Measurements from ENCODE around the gene SLC16A9.

SLC16A9 gene

GRCh38 chr10:59621771-59622170, 87.9 kb downstream of the SLC16A9 start:
- no peak for TF ChIP-seq CTCF (conservative IDR thresholded peaks at IDR 0.05)
- no peak for TF ChIP-seq ZFX (IDR thresholded peaks at IDR 0.05)
- no peak overlapping the region for H3K27ac ChIP-seq

GRCh38 chr10:59618666-59619065, 91.0 kb downstream of the SLC16A9 start:
- TF ChIP-seq CTCF (conservative IDR thresholded peaks at IDR 0.05): no peak
- TF ChIP-seq ZFX (IDR thresholded peaks at IDR 0.05): no peak
- H3K27ac ChIP-seq: no peak overlapping the region

- no peak overlapping the region for H3K27ac ChIP-seq
- TF ChIP-seq ZFX (IDR thresholded peaks at IDR 0.05): no peak
- TF ChIP-seq CTCF (conservative IDR thresholded peaks at IDR 0.05): no peak
Observed at GRCh38 chr10:59617996-59618395, 91.7 kb downstream of the SLC16A9 start.

- H3K27ac ChIP-seq: no peak overlapping the region
Observed at GRCh38 chr10:59611048-59611447, 98.6 kb downstream of the SLC16A9 start.

GRCh38 chr10:59607970-59608369, 101.7 kb downstream of the SLC16A9 start:
- no peak for TF ChIP-seq ZFX (IDR thresholded peaks at IDR 0.05)
- TF ChIP-seq CTCF (conservative IDR thresholded peaks at IDR 0.05): no peak
- H3K27ac ChIP-seq: no peak overlapping the region

More at GRCh38 chr10:59611048-59611447, 98.6 kb downstream of the SLC16A9 start:
- TF ChIP-seq ZFX (IDR thresholded peaks at IDR 0.05): no peak
- no peak for TF ChIP-seq CTCF (conservative IDR thresholded peaks at IDR 0.05)

GRCh38 chr10:59606551-59606961, 103.1 kb downstream of the SLC16A9 start:
- no peak overlapping the region for H3K27ac ChIP-seq
- no peak for TF ChIP-seq ZFX (IDR thresholded peaks at IDR 0.05)
- no peak for TF ChIP-seq CTCF (conservative IDR thresholded peaks at IDR 0.05)

GRCh38 chr10:59601985-59602384, 107.7 kb downstream of the SLC16A9 start:
- TF ChIP-seq CTCF (conservative IDR thresholded peaks at IDR 0.05) (no peak), ZFX (IDR thresholded peaks at IDR 0.05) (no peak)
- no peak overlapping the region for H3K27ac ChIP-seq

Measured in C4-2B (cell line).